Measurements from ENCODE around the gene CDCP1.
"Not testable (repeated sequence)": the region's sequence is repeated elsewhere in the genome, so short reads cannot be mapped to it uniquely, and the experiment has no call there.

The CDCP1 gene

GRCh38 chr3:45053805-45054195 is 92.4 kb downstream of the CDCP1 start:
- not testable (repeated sequence) for DNase-seq

- DNase-seq = no peak
Observed at GRCh38 chr3:45051685-45052084, 94.5 kb downstream of the CDCP1 start.

- no peak for DNase-seq
Observed at GRCh38 chr3:45049807-45050206, 96.4 kb downstream of the CDCP1 start.

- DNase-seq = no peak
Observed at GRCh38 chr3:45048244-45048643, 97.9 kb downstream of the CDCP1 start.

GRCh38 chr3:45043728-45044299 is 102.4 kb downstream of the CDCP1 start:
- no peak for DNase-seq

GRCh38 chr3:45042162-45042561 is 104.0 kb downstream of the CDCP1 start:
- no peak for DNase-seq

GRCh38 chr3:45041666-45042065 is 104.5 kb downstream of the CDCP1 start:
- no peak for DNase-seq

GRCh38 chr3:45037720-45038455 is 108.3 kb downstream of the CDCP1 start:
- DNase-seq = peak; percentile 94

GRCh38 chr3:45035441-45036301 is 110.5 kb downstream of the CDCP1 start:
- DNase-seq = peak; percentile 14

- no peak for DNase-seq
Observed at GRCh38 chr3:45034612-45035252, 111.4 kb downstream of the CDCP1 start.

GRCh38 chr3:45033791-45034190 is 112.4 kb downstream of the CDCP1 start:
- DNase-seq = no peak
